SK-N-SH treated with all-trans-retinoic acid at 6 μM for 48 hours (cell line): ENCODE data around the gene ADAT3.
A peak's percentile ranks its signal among the peaks of the same experiment; 100 is the strongest.

ENCODE experiments used
- ATAC-seq: fragments of 200-7000 bp; cut with Tn5 transposase; 3 replicates; pipeline ENCODE4 v1.9.1; 2020; ENCODE audit warnings: mild to moderate bottlenecking, moderate library complexity
- BACH2 ChIP-seq: fragments of 250-450 bp; sonication (Bioruptor Pico); IDR thresholded peaks from 2 replicates; pipeline ENCODE4 v1.9.0; 2021; ENCODE audit warnings: mild to moderate bottlenecking, borderline replicate concordance
- CREB5 ChIP-seq: fragments of 250-450 bp; sonication (Bioruptor Pico); IDR thresholded peaks from 2 replicates; pipeline ENCODE4 v1.5.1; 2020; ENCODE audit warnings: low read depth, mild to moderate bottlenecking, moderate library complexity
- CSDC2 ChIP-seq: fragments of 250-450 bp; sonication (Bioruptor Pico); IDR thresholded peaks from 2 replicates; pipeline ENCODE4 v1.5.0; 2020; ENCODE audit warnings: mild to moderate bottlenecking, moderate library complexity
- CSRNP3 ChIP-seq: fragments of 250-450 bp; sonication (Bioruptor Pico); IDR thresholded peaks from 2 replicates; pipeline ENCODE4 v1.5.1; 2021; ENCODE audit warnings: mild to moderate bottlenecking, moderate library complexity
- ESRRG ChIP-seq: fragments of 250-450 bp; sonication (Bioruptor Pico); IDR thresholded peaks from 2 replicates; pipeline ENCODE4 v1.6.1; 2021; ENCODE audit warnings: mild to moderate bottlenecking
- GLIS3 ChIP-seq: fragments of 250-450 bp; sonication (Bioruptor Pico); IDR thresholded peaks from 2 replicates; pipeline ENCODE4 v1.5.0; 2020; ENCODE audit warnings: mild to moderate bottlenecking, moderate library complexity
- ISL1 ChIP-seq: fragments of 250-450 bp; sonication (Bioruptor Pico); IDR thresholded peaks from 2 replicates; pipeline ENCODE4 v2.1.2; 2022; ENCODE audit warnings: mild to moderate bottlenecking, moderate library complexity
- OSR1 ChIP-seq: fragments of 250-450 bp; sonication (Bioruptor Pico); IDR thresholded peaks from 2 replicates; pipeline ENCODE4 v1.8.0; 2022; ENCODE audit warnings: moderate library complexity, mild to moderate bottlenecking, inconsistent platforms
- PATZ1 ChIP-seq: fragments of 250-450 bp; sonication (Bioruptor Pico); IDR thresholded peaks from 2 replicates; pipeline ENCODE4 v1.8.0; 2020; ENCODE audit warnings: mild to moderate bottlenecking, moderate library complexity, borderline replicate concordance
- PPARA ChIP-seq: fragments of 250-450 bp; sonication (Bioruptor Pico); IDR thresholded peaks from 2 replicates; pipeline ENCODE4 v1.5.0; 2020; ENCODE audit warnings: mild to moderate bottlenecking, borderline replicate concordance
- SNAI2 ChIP-seq: fragments of 250-450 bp; sonication (Bioruptor Pico); IDR thresholded peaks from 2 replicates; pipeline ENCODE4 v1.5.0; 2020; ENCODE audit warnings: mild to moderate bottlenecking, moderate library complexity
- TCF4 ChIP-seq: fragments of 250-450 bp; sonication (Bioruptor Pico); IDR thresholded peaks from 2 replicates; pipeline ENCODE4 v1.8.0; 2021; ENCODE audit warnings: mild to moderate bottlenecking, moderate library complexity, borderline replicate concordance
- TOX ChIP-seq: fragments of 250-450 bp; sonication (Bioruptor Pico); IDR thresholded peaks from 2 replicates; pipeline ENCODE4 v1.8.0; 2021; ENCODE audit warnings: mild to moderate bottlenecking, moderate library complexity, borderline replicate concordance
- ZFP30 ChIP-seq: fragments of 450-650 bp; formaldehyde crosslinking; IDR thresholded peaks from 2 replicates; pipeline ENCODE4 v1.5.0; 2022; ENCODE audit warnings: mild to moderate bottlenecking, moderate library complexity
- ZNF565 ChIP-seq: fragments of 450-650 bp; formaldehyde crosslinking; conservative IDR thresholded peaks from 2 replicates; pipeline ENCODE4 v1.5.0; 2020; ENCODE audit warnings: low read depth, mild to moderate bottlenecking, moderate library complexity
- ZNF70 ChIP-seq: fragments of 450-650 bp; formaldehyde crosslinking; IDR thresholded peaks from 2 replicates; pipeline ENCODE4 v1.5.0; 2020; ENCODE audit warnings: mild to moderate bottlenecking, moderate library complexity
- ZNF8 ChIP-seq: fragments of 450-650 bp; formaldehyde crosslinking; IDR thresholded peaks from 2 replicates; pipeline ENCODE4 v1.5.0; 2020; ENCODE audit warnings: mild to moderate bottlenecking, moderate library complexity
- TF ChIP-seq, protein P1 (sequence below): fragments of 250-450 bp; sonication (Bioruptor Pico); IDR thresholded peaks from 2 replicates; pipeline ENCODE4 v1.5.0; 2020; ENCODE audit warnings: mild to moderate bottlenecking, moderate library complexity
- TF ChIP-seq, protein P2 (sequence below): fragments of 250-450 bp; sonication (Bioruptor Pico); IDR thresholded peaks from 2 replicates; pipeline ENCODE4 v1.8.0; 2021; ENCODE audit warnings: low read depth, mild to moderate bottlenecking, moderate library complexity, borderline replicate concordance

Gene ADAT3

DNA sequence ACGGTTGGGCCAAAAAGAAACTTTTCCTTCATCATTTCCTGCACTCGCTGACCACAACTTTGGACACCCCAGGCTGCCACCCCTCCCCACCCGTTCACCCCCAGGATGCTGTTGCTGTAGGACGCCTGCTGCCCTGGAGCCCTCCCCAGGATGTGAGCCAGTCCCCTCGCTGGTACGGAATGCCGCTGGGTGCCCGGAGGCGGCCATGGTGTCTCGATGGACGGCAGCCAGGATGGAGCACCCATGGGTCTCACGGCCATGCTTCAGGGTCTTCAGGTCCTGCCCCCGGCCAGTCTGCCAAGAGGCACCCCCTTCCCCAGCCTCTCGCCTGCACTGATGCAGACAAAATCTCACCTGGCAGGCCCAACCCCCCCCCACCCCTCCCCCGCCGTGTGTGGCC is 20.3 kb downstream of the ADAT3 start:
- TF ChIP-seq ZFP30 (CRISPR knock-in tag) (no peak), PPARA (CRISPR knock-in tag) (no peak), GLIS3 (CRISPR knock-in tag) (no peak), ZNF8 (no peak)
- ATAC-seq: no peak

GRCh38 chr19:1929021-1929742 is 24.0 kb downstream of the ADAT3 start:
- TF ChIP-seq BACH2 (no peak), TOX (CRISPR knock-in tag) (no peak), PATZ1 (no peak), ZFP30 (CRISPR knock-in tag) (no peak), CSRNP3 (CRISPR knock-in tag) (no peak), ISL1 (no peak), TCF4 (CRISPR knock-in tag) (no peak), ZNF70 (CRISPR knock-in tag) (no peak), CREB5 (no peak), OSR1 (CRISPR knock-in tag) (no peak), SNAI2 (CRISPR knock-in tag) (no peak), CSDC2 (CRISPR knock-in tag) (no peak), PPARA (CRISPR knock-in tag) (no peak)
- TF ChIP-seq, protein P1, sequence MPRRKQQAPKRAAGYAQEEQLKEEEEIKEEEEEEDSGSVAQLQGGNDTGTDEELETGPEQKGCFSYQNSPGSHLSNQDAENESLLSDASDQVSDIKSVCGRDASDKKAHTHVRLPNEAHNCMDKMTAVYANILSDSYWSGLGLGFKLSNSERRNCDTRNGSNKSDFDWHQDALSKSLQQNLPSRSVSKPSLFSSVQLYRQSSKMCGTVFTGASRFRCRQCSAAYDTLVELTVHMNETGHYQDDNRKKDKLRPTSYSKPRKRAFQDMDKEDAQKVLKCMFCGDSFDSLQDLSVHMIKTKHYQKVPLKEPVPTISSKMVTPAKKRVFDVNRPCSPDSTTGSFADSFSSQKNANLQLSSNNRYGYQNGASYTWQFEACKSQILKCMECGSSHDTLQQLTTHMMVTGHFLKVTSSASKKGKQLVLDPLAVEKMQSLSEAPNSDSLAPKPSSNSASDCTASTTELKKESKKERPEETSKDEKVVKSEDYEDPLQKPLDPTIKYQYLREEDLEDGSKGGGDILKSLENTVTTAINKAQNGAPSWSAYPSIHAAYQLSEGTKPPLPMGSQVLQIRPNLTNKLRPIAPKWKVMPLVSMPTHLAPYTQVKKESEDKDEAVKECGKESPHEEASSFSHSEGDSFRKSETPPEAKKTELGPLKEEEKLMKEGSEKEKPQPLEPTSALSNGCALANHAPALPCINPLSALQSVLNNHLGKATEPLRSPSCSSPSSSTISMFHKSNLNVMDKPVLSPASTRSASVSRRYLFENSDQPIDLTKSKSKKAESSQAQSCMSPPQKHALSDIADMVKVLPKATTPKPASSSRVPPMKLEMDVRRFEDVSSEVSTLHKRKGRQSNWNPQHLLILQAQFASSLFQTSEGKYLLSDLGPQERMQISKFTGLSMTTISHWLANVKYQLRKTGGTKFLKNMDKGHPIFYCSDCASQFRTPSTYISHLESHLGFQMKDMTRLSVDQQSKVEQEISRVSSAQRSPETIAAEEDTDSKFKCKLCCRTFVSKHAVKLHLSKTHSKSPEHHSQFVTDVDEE (CRISPR knock-in tag): no peak
- TF ChIP-seq, protein P2, sequence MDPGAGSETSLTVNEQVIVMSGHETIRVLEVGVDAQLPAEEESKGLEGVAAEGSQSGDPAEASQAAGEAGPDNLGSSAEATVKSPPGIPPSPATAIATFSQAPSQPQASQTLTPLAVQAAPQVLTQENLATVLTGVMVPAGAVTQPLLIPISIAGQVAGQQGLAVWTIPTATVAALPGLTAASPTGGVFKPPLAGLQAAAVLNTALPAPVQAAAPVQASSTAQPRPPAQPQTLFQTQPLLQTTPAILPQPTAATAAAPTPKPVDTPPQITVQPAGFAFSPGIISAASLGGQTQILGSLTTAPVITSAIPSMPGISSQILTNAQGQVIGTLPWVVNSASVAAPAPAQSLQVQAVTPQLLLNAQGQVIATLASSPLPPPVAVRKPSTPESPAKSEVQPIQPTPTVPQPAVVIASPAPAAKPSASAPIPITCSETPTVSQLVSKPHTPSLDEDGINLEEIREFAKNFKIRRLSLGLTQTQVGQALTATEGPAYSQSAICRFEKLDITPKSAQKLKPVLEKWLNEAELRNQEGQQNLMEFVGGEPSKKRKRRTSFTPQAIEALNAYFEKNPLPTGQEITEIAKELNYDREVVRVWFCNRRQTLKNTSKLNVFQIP (CRISPR knock-in tag): no peak
- ATAC-seq: peak; percentile 93

- no peak for ATAC-seq
- TF ChIP-seq CSRNP3 (CRISPR knock-in tag) (no peak), ESRRG (CRISPR knock-in tag) (no peak), GLIS3 (CRISPR knock-in tag) (no peak), ZNF70 (CRISPR knock-in tag) (no peak), CREB5 (no peak), ZNF565 (CRISPR knock-in tag) (no peak), ISL1 (no peak), PATZ1 (no peak)
- TF ChIP-seq, protein P2 (CRISPR knock-in tag): no peak
Observed at GRCh38 chr19:1931445-1931844, 26.2 kb downstream of the ADAT3 start.
